ENCODE data around the gene IFIT1.
A peak's percentile ranks its signal among the peaks of the same experiment; 100 is the strongest.
"Not testable (repeated sequence)": the region's sequence is repeated elsewhere in the genome, so short reads cannot be mapped to it uniquely, and the experiment has no call there.

The IFIT1 gene

GRCh38 chr10:89412276-89412675 is 19.9 kb downstream of the IFIT1 start:
- H3K4me3 ChIP-seq (replicated peaks; ENCODE audit: low read depth, low read length); H3K36me3 ChIP-seq (ENCODE audit: control insufficient read depth, insufficient read depth, low read length); DNase-seq (ENCODE audit: extremely low read depth, insufficient read length); H3K27me3 ChIP-seq (replicated peaks; ENCODE audit: control insufficient read depth, insufficient read depth, low read length): not testable (repeated sequence)

DNA sequence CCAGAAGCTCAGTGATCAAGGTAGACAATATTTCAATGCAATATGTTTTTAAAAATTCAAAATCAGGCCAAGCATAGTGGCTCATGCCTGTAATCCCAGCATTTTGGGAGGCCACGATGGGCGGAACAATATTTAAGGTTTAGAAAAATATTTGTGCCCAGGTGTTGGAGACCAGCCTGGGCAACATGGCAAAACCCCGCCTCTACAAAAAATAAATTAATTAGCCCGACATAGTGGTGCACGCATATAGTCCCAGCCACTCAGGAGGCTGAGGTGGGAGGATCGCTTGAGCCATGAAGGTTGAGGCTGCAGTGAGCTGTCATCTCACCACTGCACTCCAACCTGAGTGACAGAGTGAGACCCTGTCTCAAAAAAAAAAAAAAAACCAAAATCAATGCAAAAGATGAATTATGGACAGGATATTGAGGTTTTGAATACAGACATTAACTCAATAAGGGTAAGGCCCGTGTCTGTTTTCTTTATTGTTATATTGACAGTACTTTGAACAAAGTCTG is 21.0 kb downstream of the IFIT1 start:
- no peak for DNase-seq (ENCODE audit: extremely low read depth, insufficient read length)
- Histone ChIP-seq H3K27me3 (replicated peaks; ENCODE audit: control insufficient read depth, insufficient read depth, low read length) (no peaks in the 10 kb centered on the region), H3K4me3 (replicated peaks; ENCODE audit: low read depth, low read length) (peak overlapping the region; percentile 89), H3K36me3 (ENCODE audit: control insufficient read depth, insufficient read depth, low read length) (no peaks in the 10 kb centered on the region)
- TF ChIP-seq, protein P1, sequence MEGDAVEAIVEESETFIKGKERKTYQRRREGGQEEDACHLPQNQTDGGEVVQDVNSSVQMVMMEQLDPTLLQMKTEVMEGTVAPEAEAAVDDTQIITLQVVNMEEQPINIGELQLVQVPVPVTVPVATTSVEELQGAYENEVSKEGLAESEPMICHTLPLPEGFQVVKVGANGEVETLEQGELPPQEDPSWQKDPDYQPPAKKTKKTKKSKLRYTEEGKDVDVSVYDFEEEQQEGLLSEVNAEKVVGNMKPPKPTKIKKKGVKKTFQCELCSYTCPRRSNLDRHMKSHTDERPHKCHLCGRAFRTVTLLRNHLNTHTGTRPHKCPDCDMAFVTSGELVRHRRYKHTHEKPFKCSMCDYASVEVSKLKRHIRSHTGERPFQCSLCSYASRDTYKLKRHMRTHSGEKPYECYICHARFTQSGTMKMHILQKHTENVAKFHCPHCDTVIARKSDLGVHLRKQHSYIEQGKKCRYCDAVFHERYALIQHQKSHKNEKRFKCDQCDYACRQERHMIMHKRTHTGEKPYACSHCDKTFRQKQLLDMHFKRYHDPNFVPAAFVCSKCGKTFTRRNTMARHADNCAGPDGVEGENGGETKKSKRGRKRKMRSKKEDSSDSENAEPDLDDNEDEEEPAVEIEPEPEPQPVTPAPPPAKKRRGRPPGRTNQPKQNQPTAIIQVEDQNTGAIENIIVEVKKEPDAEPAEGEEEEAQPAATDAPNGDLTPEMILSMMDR (IDR thresholded peaks at IDR 0.05; ENCODE audit: insufficient read depth, low read length, poor library complexity, severe bottlenecking): no peak

GRCh38 chr10:89414146-89414878 is 21.9 kb downstream of the IFIT1 start, which contains the start of gene IFIT5:
IFIT5 (plus strand) TSS chr10:89414568; CDS start chr10:89414799, 231 bp downstream.
- TF ChIP-seq, protein P1 (IDR thresholded peaks at IDR 0.05; ENCODE audit: insufficient read depth, low read length, poor library complexity, severe bottlenecking): no peak
- H3K27me3 ChIP-seq (replicated peaks; ENCODE audit: control insufficient read depth, insufficient read depth, low read length): no peaks in the 10 kb centered on the region
- peak; percentile 87 for DNase-seq (ENCODE audit: extremely low read depth, insufficient read length)
- H3K36me3 ChIP-seq (ENCODE audit: control insufficient read depth, insufficient read depth, low read length): no peaks in the 10 kb centered on the region
- peak within 1 kb of the TSS; percentile 89 for H3K4me3 ChIP-seq (replicated peaks; ENCODE audit: low read depth, low read length)

DNA sequence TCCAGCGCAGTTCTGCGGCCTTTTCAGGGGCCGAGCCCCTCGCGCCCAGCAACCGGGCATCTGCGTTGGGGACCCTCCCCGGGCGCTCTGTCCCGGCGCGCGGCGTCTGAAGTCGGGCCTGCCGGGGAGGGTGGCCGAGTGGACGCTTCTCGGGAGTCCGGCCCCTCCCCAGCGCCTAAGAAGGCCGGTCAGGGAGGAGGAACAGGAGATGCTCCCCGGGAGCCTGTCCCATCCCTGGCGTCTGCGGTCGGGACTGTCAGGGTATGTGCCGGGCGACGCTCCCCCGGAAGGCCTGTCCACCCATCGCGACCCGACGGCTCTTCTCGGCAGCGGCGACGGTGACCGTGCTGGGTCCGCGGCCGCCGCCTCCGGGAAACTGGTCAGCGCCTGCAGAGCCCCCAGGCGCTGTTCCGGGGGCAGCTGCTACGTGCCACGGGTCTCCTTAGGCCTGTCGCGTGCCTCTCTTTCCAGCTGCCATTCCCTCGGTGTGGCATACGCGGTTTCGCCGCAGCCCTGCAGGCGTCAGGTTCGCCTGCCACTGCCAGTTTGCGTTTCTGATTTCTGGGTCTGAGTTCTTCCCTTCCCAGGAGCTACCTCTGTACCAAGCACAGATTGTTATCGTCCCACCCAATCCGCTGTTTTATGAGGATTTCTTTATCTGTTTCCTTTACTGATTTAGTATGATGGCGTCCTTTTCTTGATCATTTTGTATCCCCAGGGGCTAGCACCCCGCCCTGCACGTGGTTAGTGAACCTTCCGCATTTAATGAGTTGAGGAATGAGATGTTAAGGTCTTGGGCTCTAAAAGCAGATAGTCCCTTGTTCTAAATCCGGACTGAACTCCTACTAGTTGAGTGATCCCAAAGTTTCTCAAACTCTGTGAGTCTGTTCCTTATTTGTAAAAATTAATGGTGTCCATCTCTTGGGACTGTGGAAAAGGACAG is 22.7 kb downstream of the IFIT1 start:
- H3K36me3 ChIP-seq (ENCODE audit: control insufficient read depth, insufficient read depth, low read length): no peaks in the 10 kb centered on the region
- no peaks in the 10 kb centered on the region for H3K27me3 ChIP-seq (replicated peaks; ENCODE audit: control insufficient read depth, insufficient read depth, low read length)
- DNase-seq (ENCODE audit: extremely low read depth, insufficient read length): peak; percentile 70
- peak overlapping the region; percentile 89 for H3K4me3 ChIP-seq (replicated peaks; ENCODE audit: low read depth, low read length)
- TF ChIP-seq, protein P1 (IDR thresholded peaks at IDR 0.05; ENCODE audit: insufficient read depth, low read length, poor library complexity, severe bottlenecking): no peak

GRCh38 chr10:89416465-89416864 is 24.0 kb downstream of the IFIT1 start:
- no peak for DNase-seq (ENCODE audit: extremely low read depth, insufficient read length)
- Histone ChIP-seq H3K36me3 (ENCODE audit: control insufficient read depth, insufficient read depth, low read length) (peaks cover 4% of the 10 kb centered on the region), H3K4me3 (replicated peaks; ENCODE audit: low read depth, low read length) (no peak overlapping the region), H3K27me3 (replicated peaks; ENCODE audit: control insufficient read depth, insufficient read depth, low read length) (no peaks in the 10 kb centered on the region)
- TF ChIP-seq, protein P1 (IDR thresholded peaks at IDR 0.05; ENCODE audit: insufficient read depth, low read length, poor library complexity, severe bottlenecking): no peak

DNA sequence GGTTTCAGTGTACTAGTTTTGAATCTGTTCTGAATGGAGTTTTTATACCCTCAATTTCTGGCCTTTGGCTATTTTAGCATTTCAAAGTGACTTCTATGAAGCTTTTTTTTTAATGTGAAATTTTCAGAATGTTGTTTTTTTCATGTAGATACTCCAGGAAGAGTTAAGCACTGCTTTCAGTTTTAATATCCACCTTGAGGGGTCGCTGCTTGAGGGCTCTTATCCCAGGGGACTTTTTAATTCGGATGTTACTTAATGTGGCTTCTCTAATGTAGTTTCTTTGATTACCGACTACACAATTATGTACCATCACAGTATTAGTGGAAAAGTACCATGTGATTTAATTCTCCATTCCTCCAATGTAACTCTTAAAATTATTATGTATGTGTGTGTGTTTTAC is 27.1 kb downstream of the IFIT1 start:
- Histone ChIP-seq H3K27me3 (replicated peaks; ENCODE audit: control insufficient read depth, insufficient read depth, low read length) (no peaks in the 10 kb centered on the region), H3K4me3 (replicated peaks; ENCODE audit: low read depth, low read length) (no peak overlapping the region), H3K36me3 (ENCODE audit: control insufficient read depth, insufficient read depth, low read length) (peaks cover 4% of the 10 kb centered on the region)
- DNase-seq (ENCODE audit: extremely low read depth, insufficient read length): no peak
- TF ChIP-seq, protein P1 (IDR thresholded peaks at IDR 0.05; ENCODE audit: insufficient read depth, low read length, poor library complexity, severe bottlenecking): peak; percentile 44
